Measurements from ENCODE around the gene TNFRSF8.

DNA sequence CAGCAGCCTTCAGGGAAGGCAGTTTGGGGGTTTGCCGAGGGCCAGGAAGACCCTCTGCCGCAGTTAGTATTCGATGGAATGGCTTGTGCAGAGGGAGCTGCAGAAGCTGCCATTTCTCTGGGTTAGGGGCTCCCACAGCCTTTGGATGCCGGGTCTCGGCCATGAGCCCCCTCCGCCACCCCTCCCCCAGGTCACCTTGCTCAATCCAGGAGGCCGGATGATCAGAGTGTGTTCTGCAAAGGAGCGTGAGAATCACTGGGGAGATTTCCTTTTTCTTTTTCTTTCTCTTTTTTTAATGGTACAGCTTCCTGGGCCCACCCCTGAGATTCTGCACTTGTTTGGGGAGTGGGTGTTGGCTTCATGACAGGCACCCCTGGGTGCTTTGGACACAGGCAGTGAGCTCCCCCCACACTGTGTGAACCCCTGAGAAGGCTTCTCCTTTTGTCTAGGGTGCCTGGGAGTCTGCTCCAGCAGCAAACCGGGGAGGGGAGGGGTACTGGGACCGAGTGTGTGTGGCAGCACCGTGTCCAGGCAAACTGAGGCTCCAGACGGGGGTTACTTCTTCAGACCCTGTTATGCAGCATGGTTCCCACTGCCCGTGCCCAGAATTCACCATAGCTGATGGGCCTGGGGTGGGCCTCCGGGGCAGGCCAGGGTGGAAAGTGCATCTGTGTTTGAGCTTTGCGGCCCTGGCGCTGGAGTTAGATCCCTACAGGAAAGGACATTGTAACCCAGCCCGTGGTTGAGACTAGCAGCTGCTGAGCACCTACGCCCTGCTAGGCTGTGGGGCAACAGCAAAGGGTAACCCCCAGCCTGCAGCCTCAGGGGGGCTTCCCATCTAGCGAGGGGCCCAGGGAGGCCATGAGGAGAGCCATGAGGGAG lies 122.2 kb downstream of the TNFRSF8 start:
- TF ChIP-seq, protein P1, sequence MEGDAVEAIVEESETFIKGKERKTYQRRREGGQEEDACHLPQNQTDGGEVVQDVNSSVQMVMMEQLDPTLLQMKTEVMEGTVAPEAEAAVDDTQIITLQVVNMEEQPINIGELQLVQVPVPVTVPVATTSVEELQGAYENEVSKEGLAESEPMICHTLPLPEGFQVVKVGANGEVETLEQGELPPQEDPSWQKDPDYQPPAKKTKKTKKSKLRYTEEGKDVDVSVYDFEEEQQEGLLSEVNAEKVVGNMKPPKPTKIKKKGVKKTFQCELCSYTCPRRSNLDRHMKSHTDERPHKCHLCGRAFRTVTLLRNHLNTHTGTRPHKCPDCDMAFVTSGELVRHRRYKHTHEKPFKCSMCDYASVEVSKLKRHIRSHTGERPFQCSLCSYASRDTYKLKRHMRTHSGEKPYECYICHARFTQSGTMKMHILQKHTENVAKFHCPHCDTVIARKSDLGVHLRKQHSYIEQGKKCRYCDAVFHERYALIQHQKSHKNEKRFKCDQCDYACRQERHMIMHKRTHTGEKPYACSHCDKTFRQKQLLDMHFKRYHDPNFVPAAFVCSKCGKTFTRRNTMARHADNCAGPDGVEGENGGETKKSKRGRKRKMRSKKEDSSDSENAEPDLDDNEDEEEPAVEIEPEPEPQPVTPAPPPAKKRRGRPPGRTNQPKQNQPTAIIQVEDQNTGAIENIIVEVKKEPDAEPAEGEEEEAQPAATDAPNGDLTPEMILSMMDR (IDR thresholded peaks at IDR 0.05; ENCODE audit: insufficient read depth, low read length, poor library complexity, severe bottlenecking) = no peak
- no peak for TF ChIP-seq EZH2phosphoT487 (conservative IDR thresholded peaks at IDR 0.05; ENCODE audit: low read length)

All from SU-DHL-6 (cell line).